ENCODE measurements around the gene ESRRB.
"Not testable (repeated sequence)": the region's sequence is repeated elsewhere in the genome, so short reads cannot be mapped to it uniquely, and the experiment has no call there.

ESRRB gene

DNA sequence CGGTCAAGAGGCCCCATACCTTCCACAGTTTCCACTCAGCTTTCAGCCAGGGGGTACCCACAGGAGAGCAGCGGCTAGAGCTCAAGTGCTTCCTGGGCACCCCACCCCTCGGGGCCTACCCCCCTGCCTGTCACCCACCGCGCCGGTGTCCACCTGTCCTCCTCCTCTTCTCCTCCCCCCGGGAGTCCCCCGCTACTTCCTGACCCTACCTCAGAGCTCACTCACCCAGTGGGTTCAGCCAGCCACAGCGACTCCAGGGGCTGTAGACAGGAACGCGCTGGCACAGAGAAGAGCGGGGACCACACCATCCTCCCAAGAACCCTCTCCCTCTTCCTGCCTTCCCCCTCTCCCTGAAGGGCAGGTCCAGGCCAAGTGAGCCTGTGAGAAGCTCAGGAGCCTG, 123.0 kb downstream of the ESRRB start:
- DNase-seq = no peak

DNA sequence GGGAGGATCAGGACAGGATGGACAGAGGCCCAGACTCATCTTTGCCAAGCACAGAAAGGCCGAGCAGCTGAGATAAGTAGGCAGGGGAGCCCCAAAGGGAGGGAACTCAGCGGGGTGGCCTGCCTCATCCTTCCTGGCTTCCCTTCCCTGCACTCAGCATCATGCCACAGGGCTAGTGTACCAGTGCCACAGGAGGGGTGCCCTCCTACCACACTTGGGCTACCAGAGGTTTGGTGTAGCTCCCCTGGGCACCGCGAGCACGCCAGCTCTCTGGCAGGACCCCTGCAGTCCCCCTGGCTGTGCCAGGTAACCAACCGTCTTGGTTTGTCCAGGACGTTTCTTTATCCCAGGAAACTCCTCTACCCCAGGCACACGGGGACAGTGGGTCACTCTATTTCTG, 123.5 kb downstream of the ESRRB start:
- no peak for DNase-seq

- DNase-seq = no peak
Measured at GRCh38 chr14:76500011-76500410, 124.1 kb downstream of the ESRRB start.

DNA sequence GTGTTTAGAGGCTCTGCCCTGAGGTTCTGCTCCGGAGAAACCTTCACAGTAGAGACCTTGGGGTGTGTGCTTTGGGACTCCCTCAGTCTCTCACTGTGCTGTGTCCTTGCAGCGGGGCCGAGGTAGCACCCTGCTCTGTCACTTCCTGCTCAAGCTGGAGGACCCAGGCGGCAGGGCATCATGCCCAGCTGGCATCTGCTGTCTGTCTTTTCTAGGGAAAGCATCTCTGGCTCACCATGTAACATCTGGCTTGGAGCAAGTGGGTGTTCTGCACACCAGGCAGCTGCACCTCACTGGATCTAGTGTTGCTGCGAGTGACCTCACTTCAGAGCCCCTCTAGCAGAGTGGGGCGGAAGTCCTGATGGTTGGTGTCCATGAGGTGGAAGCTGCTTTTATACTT, 124.5 kb downstream of the ESRRB start:
- peak in 1 of 2 experiments; percentile 34 for DNase-seq

- DNase-seq = no peak
Measured at GRCh38 chr14:76501156-76501720, 125.3 kb downstream of the ESRRB start.

DNA sequence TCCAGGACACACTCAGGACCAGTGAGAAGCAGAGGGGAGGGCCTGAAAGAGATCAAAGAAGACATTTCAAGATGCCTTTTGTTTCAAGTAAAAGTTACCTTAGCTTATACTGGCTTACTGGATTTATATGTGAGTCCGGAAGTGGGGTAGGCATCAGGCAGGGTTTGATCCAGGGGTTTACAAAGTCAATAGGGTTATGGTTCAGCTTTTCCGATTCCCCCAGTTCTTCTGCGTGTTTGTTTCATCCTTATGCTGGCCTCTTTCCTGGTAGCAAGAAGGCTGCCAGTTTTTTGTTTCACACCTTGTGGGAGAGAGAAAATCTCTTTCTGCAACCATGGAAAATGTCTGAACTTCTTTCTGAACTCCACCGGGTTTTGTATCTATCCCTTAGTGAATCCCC, 126.3 kb downstream of the ESRRB start:
- DNase-seq = no peak

GRCh38 chr14:76502638-76503037, 126.7 kb downstream of the ESRRB start:
- no peak for DNase-seq

- no peak for DNase-seq
Measured at GRCh38 chr14:76509311-76509710, 133.4 kb downstream of the ESRRB start.

DNA sequence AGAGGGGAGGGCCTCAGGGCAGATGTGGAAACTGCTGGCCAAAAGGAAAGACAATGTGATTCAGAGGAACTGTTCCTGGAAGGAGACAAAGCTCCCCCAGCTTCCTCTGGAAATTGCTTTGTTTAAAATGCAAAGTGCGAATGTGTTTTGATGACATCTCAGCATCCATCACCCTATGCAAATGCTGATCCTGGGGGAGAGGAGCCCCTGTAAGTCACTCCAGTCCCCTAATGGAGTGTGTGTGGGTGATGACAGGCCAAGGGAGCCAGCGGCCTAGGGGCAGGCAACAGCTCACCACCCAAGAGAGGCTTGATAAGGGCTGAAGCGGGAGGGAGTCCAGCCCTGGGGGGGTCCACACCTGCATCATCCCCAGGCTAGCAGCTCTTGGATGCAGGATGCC, 134.2 kb downstream of the ESRRB start:
- no peak for DNase-seq

- DNase-seq = peak in 1 of 2 experiments; percentile 35
Measured at GRCh38 chr14:76514213-76514998, 138.5 kb downstream of the ESRRB start.

DNA sequence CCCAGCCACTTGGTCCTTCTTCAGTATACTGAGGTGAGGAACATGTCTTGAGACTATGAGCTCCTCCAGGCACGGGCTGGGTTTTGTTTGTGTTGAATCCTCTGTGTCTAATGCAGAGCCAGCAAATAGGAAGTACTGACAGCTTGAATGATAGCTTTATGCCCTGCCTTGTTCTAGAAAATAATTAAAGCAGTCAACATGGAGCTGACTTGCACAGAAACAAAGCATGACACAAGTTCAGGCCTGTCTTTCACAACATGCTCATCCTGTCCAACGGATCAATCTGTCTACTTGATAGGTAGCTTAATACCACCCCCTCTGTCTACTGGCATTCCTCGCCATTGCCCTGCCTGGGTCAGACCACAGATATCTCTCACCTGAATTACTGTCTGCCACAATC, 140.9 kb downstream of the ESRRB start:
- DNase-seq = peak in 1 of 2 experiments; percentile 39

- DNase-seq = no peak
Measured at GRCh38 chr14:76518366-76518765, 142.4 kb downstream of the ESRRB start.

DNA sequence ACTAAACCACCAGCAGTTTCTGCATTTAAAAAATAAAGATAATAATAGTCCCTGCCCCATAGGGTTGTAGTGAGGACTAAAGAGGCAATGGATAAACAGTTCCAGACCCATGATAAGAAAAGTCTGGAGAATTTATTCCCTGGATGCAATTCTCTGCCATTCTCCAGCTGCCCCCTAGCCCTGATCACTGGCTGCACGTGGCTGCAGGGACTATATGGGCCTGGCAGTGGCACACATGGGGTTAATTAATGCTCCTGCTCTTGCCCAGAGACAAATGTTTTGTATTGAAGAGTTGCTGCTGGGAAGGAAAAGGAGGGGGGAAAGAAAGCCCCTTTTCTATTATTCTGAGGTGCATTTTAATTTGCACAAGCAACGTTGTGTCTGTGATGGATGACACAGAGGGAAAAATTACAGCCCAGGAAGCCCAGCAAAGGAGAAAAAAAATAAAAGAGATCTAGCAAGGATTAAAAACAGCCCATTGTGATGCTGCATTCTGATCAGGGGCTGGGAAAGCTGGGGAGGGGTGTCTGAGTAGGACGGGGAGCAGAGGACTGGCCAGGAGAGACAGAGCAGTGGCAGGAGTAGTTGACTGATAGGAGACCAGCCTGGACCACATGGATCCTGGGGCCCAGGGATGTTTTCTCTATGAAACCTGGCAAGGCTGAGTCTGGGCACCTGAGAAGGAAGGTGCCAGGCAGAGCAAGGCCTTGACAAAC, 149.3 kb downstream of the ESRRB start:
- no peak for DNase-seq

GRCh38 chr14:76531085-76531484, 155.1 kb downstream of the ESRRB start:
- no peak for DNase-seq

DNA sequence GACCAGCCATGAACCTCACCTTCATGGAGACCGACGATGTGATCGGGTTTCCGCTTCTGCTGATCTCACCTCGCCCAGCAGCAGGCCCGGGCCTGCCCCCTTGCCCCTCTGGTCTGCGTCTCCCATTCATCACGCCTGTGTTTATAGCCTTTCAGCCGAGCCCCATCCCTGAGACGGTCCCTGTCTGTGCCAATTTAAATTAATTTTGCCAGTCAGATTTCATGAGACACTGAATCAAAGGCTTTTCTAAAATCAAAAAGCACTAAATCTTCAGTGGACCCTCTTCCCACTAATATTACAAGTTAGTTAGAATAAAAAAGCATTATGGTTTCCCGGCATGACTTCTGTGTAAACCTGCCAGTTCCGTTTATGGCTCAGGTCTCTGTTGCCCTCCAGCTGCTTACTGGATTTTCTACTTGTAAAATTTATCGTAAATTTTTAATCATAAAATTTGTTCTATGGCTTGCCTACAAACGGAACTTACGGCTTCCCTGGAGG, 155.9 kb downstream of the ESRRB start:
- no peak for DNase-seq

- not testable (repeated sequence) for DNase-seq
Measured at GRCh38 chr14:76536636-76537035, 160.7 kb downstream of the ESRRB start.

DNA sequence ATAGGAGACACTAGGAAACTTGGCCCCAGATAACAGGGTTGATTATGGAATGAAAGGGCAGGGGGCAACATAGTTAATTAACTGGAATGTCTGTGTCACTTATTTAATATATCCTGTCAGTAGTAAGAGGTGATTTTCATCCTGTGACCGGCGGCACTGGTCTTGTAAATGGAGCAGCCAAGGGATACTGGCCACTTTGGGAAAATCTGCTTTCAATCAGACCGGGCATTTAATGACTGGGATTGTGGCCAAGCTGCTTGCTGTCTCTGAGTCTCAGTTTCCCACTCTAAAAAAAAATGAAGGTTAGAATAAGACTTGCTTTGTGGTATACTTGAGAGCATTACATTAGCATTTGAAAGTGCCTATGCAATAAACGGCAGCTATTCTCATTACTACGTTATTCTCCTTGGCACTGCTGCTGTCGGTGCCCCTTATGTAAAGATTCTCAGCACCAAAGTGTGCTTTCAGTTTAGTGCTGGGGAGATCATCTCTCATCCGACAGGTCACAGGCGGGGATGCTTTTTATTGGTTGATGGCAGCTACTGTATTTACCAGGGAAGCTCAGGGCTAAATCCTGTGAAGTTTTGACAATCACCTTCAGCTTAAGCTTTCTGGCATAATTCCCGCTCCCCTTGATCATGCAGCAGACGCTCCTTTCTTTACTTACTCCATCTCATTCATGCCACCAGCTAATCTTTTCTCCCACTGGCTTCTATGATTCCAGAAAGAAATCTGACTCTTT, 162.1 kb downstream of the ESRRB start:
- peak; percentile 85 to 94 for DNase-seq

DNA sequence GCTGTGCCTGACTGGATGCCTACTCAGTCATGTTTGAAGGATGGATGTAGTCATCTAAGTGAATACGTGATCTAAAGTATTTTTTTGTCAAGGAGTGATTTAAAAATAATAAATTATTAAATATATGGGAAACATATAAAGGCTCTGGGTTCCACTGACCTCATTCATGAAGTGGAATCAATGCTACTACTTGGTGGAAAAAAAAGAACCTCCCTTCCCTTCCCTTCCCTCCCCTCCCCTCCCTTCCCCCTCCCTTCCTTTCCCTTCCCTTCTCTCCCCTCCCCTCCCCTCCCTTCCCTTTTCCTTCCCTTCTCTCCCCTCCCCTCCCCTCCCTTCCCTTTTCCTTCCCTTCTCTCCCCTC, 162.7 kb downstream of the ESRRB start:
- DNase-seq = no peak

DNA sequence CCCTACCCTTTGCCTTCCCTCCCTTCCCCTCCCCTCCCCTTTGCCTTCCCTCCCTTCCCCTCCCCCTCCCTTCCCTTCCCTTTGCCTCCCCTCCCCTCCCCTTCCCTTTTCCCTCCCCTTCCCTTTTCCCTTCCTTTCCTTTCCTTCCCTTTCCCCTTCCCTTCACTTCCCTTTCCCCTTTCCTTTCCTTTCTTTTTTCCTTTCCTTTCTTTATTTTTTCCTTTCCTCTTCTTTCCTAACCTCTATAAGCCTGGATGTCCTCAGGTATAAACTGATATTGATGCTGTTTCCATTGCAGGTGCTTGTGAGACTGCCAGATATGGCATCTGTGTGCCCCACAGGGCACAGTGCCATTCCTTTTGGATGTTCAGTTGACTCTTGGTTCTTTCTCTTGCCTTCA, 163.2 kb downstream of the ESRRB start:
- no peak for DNase-seq

GRCh38 chr14:76541594-76542219, 165.8 kb downstream of the ESRRB start:
- peak in 1 of 2 experiments; percentile 28 for DNase-seq

GRCh38 chr14:76546426-76547221, 170.7 kb downstream of the ESRRB start:
- peak; percentile 89 to 97 for DNase-seq

GRCh38 chr14:76547831-76548230, 171.9 kb downstream of the ESRRB start:
- DNase-seq = no peak

All from NCI-H524 (cell line).